Esophagus squamous epithelium (tissue), 4 donors: ENCODE data around the gene KPNA3.

Source experiments
- POLR2A ChIP-seq, 4 donors: fragments of 450-650 bp; IDR thresholded peaks; one replicate each; pipeline ENCODE4 v1.6.1; 2017; ENCODE audit warnings: antibody characterized with exemption in 4 of 4, mild to moderate bottlenecking in 4 of 4, moderate library complexity in 3 of 4
- TF ChIP-seq, protein P1 (sequence below), 6 experiments: fragments of 450-650 bp in 4 of 6; fragments of 200-600 bp in 2 of 6; sonication (generic) in 2 of 6; IDR thresholded peaks; one replicate each; pipeline ENCODE4 v1.5.1; 2016 to 2019; ENCODE audit warnings: antibody characterized with exemption in 6 of 6, mild to moderate bottlenecking in 4 of 6, moderate library complexity in 4 of 6

DNA sequence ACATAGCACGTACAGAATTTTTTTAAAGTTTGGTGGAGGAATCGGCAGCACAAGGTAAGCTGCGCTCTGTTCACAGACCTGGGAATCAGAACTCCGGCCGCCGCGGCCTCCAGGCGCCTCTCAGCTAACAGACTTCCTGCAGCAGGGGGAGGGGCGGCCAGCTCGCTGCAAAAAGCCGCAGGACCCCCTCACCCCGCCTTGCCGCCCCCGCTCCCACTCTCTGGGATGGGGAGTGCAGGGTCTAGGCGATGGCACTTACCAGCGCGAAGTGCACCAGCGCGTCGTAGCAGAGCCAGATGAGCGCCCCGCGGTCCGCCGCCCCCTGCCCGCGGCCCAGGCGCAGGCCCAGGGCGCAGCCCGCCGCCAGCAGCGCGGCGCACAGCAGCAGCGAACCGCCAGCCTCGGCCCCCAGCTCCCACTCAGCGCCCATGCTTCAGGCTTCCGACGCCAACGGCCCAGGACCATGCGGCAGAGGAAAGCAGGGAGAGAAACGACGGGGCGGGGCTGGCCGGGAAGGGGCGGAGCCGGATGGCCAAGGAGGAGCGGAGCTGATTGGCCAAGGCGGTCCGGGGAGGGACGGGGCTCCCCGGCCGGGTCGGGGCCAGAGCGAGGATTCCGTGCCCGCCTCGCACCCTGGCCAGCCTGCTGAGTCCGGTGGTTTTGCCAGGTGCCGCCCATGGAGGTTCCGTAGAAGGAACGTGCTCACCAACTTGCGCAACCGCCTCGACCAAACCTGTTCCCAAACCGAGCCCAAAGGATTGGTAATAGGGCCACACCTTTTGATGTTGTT lies 101.3 kb downstream of the KPNA3 start, which contains the start of gene EBPL:
- TF ChIP-seq, protein P1, sequence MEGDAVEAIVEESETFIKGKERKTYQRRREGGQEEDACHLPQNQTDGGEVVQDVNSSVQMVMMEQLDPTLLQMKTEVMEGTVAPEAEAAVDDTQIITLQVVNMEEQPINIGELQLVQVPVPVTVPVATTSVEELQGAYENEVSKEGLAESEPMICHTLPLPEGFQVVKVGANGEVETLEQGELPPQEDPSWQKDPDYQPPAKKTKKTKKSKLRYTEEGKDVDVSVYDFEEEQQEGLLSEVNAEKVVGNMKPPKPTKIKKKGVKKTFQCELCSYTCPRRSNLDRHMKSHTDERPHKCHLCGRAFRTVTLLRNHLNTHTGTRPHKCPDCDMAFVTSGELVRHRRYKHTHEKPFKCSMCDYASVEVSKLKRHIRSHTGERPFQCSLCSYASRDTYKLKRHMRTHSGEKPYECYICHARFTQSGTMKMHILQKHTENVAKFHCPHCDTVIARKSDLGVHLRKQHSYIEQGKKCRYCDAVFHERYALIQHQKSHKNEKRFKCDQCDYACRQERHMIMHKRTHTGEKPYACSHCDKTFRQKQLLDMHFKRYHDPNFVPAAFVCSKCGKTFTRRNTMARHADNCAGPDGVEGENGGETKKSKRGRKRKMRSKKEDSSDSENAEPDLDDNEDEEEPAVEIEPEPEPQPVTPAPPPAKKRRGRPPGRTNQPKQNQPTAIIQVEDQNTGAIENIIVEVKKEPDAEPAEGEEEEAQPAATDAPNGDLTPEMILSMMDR (IDR thresholded peaks at IDR 0.05): no peak
- peak in 1 of 4 donors; percentile 53 for TF ChIP-seq POLR2A (IDR thresholded peaks at IDR 0.05)
